HepG2 (cell line): ENCODE measurements around the gene MMP17. TPM values are rescaled to one million over a fixed set of nuclear protein-coding genes. Genes with fewer than 3 reads are reported as not detected.

ENCODE experiments used
- ATAC-seq: fragments of 200-7000 bp; cut with Tn5 transposase; 3 replicates; pipeline ENCODE4 v1.9.1; 2020; ENCODE audit warnings: mild to moderate bottlenecking, moderate library complexity
- BruUV-seq: library from RNA; stranded (reverse); fragments of 400-500 nt; replicated peaks from 2 replicates; lab custom pipeline; 2021; lab: Mats Ljungman, UMichigan
- CTCF ChIA-PET: fragments of 300-600 bp; formaldehyde crosslinking; extraction: SDS; loops from one replicate; lab custom pipeline; 2021; ENCODE audit warnings: low total read pairs, inconsistent platforms, low intra/inter-chr PET ratio; lab: Yijun Ruan, JAX
- POLR2A ChIA-PET: fragments of 350-600 bp; sonication (Branson Sonifier 250); formaldehyde crosslinking; loops from one replicate; lab custom pipeline; 2020; ENCODE audit warnings: antibody characterized with exemption, inconsistent platforms; lab: Yijun Ruan, JAX
- DNase-seq: peaks from one replicate; pipeline ENCODE4 v3.0.0-alpha.2; 2015; ENCODE audit warnings: low spot score
- FAIRE-seq: peaks from 3 replicates; lab custom pipeline; 2011; peaks lifted over from hg19 to GRCh38; lab: Jason Lieb, UNC
- H2AFZ ChIP-seq: one replicate; pipeline ENCODE4 v1.6.1; 2011; ENCODE audit warnings: low read length, inconsistent platforms
- H3K27ac ChIP-seq: fragments of 300-600 bp; 3 replicates; pipeline ENCODE4 v1.8.0; 2011; ENCODE audit warnings: mixed run types, mild to moderate bottlenecking, mixed read lengths, low read length, inconsistent platforms; ENCODE audit not compliant: insufficient read depth; ENCODE audit errors: extremely low read length
- H3K27me3 ChIP-seq, 2 experiments: fragments of 200-600 bp in 1 of 2; 2 replicates in 1 of 2; 3 replicates in 1 of 2; pipeline versions ENCODE4 v1.6.0 to v1.8.0; 2011; ENCODE audit warnings: low read length in 2 of 2, mild to moderate bottlenecking in 2 of 2, moderate library complexity in 2 of 2, inconsistent platforms in 1 of 2; ENCODE audit not compliant: insufficient read depth in 2 of 2, control insufficient read depth in 1 of 2
- H3K36me3 ChIP-seq, 2 experiments: fragments of 200-600 bp in 1 of 2; replicated peaks in 1 of 2; 2 replicates in 1 of 2; 3 replicates in 1 of 2; pipeline versions ENCODE4 v1.5.1 to v1.8.0; 2011; ENCODE audit warnings: low read length in 2 of 2, inconsistent platforms in 1 of 2; ENCODE audit not compliant: insufficient read depth in 2 of 2, control insufficient read depth in 1 of 2
- H3K4me1 ChIP-seq: 2 replicates; pipeline ENCODE4 v1.5.1; 2012; ENCODE audit warnings: low read length, inconsistent platforms; ENCODE audit not compliant: insufficient read depth
- H3K4me2 ChIP-seq: 2 replicates; pipeline ENCODE4 v1.6.0; 2011; ENCODE audit warnings: low read depth, low read length, inconsistent platforms
- H3K4me3 ChIP-seq, 3 experiments: fragments of 200-600 bp in 1 of 3; sonication (generic), shearing (Covaris generic) in 1 of 3; replicated peaks in 1 of 3; 2 replicates each; pipeline ENCODE4 v1.5.1; 2011 to 2016; ENCODE audit warnings: low read length in 3 of 3, inconsistent platforms in 2 of 3, low read depth in 2 of 3, mild to moderate bottlenecking in 2 of 3, control low read depth in 1 of 3, mixed read lengths in 1 of 3; ENCODE audit not compliant: insufficient read depth in 1 of 3
- H3K79me2 ChIP-seq: one replicate; pipeline ENCODE4 v1.6.1; 2011; ENCODE audit warnings: low read length, inconsistent platforms; ENCODE audit not compliant: insufficient read depth
- H3K9ac ChIP-seq: 2 replicates; pipeline ENCODE4 v1.6.0; 2011; ENCODE audit warnings: mild to moderate bottlenecking, low read depth, low read length, inconsistent platforms; ENCODE audit not compliant: insufficient read depth
- H3K9me3 ChIP-seq: 2 replicates; pipeline ENCODE4 v1.5.1; 2012; ENCODE audit warnings: mild to moderate bottlenecking, low read length
- H4K20me1 ChIP-seq: 2 replicates; pipeline ENCODE4 v1.6.0; 2011; ENCODE audit warnings: inconsistent platforms, mild to moderate bottlenecking, low read length, moderate library complexity; ENCODE audit not compliant: insufficient read depth
- ATRX ChIP-seq: sonication (generic); formaldehyde crosslinking; IDR thresholded peaks from 2 replicates; pipeline ENCODE4 v1.4.0; 2020; ENCODE audit warnings: missing genetic modification reagents, borderline replicate concordance
- EP300 ChIP-seq, 3 experiments: sonication (generic) in 1 of 3; formaldehyde crosslinking in 1 of 3; IDR thresholded peaks; 2 replicates each; pipeline versions ENCODE4 v1.5.1 to v1.6.1; 2011 to 2020; ENCODE audit warnings: low read depth in 2 of 3, low read length in 2 of 3, borderline replicate concordance in 1 of 3, improper control_type of control experiment in 1 of 3, mild to moderate bottlenecking in 1 of 3, missing genetic modification reagents in 1 of 3, moderate library complexity in 1 of 3
- GLI4 ChIP-seq: sonication (generic); formaldehyde crosslinking; IDR thresholded peaks from 2 replicates; pipeline ENCODE4 v1.5.1; 2020; ENCODE audit warnings: missing genetic modification reagents, mild to moderate bottlenecking, moderate library complexity, borderline replicate concordance
- RAD21 ChIP-seq: fragments of 450-650 bp; formaldehyde crosslinking; IDR thresholded peaks from 2 replicates; pipeline ENCODE4 v1.5.0; 2020; ENCODE audit warnings: mild to moderate bottlenecking
- SALL1 ChIP-seq: sonication (generic); formaldehyde crosslinking; IDR thresholded peaks from 2 replicates; pipeline ENCODE4 v1.8.0; 2022; ENCODE audit warnings: mild to moderate bottlenecking, missing genetic modification reagents
- TCF12 ChIP-seq, 2 experiments: fragments of 450-650 bp in 1 of 2; sonication (generic) in 1 of 2; formaldehyde crosslinking in 1 of 2; IDR thresholded peaks; 2 replicates each; pipeline versions ENCODE4 v1.6.1 to v1.8.0; 2017 to 2022; ENCODE audit warnings: antibody characterized with exemption in 1 of 2, mild to moderate bottlenecking in 1 of 2, missing genetic modification reagents in 1 of 2, moderate library complexity in 1 of 2
- ZNF484 ChIP-seq: sonication (generic); formaldehyde crosslinking; IDR thresholded peaks from 2 replicates; pipeline ENCODE4 v1.5.1; 2020; ENCODE audit warnings: mild to moderate bottlenecking, low read depth, missing genetic modification reagents, borderline replicate concordance
- ZNF496 ChIP-seq: sonication (generic); formaldehyde crosslinking; IDR thresholded peaks from 2 replicates; pipeline ENCODE4 v1.8.1; 2023; ENCODE audit warnings: mild to moderate bottlenecking, moderate library complexity, missing genetic modification reagents; ENCODE audit not compliant: insufficient replicate concordance
- WGBS: methylation state at CpG from one replicate; pipeline ENCODE4 v1.1.6; 2017; ENCODE audit warnings: low lambda C conversion rate; 5-methylcytosine and 5-hydroxymethylcytosine counted together
- in situ Hi-C: cut with HindIII; loops from 2 replicates; pipeline ENCODE4 v1.10.0; 2017; ENCODE audit warnings: low pct_unique_long_range_greater_than_20kb; ENCODE audit not compliant: extremely low pct_ligation_motif_present
- intact Hi-C: fragments of 100-400 bp; cut with micrococcal nuclease; formaldehyde crosslinking; loops from one replicate; pipeline ENCODE4 v1.10.0; 2022; ENCODE audit not compliant: unreplicated experiment
- polyA plus RNA-seq, 8 experiments: library from polyadenylated mRNA; depleted of rRNA in 3 of 8; stranded (reverse) in 7 of 8; unstranded in 1 of 8; fragments of >200 nt; fragmentation: Illumina TruSeq in 4 of 8; extraction: Trizol in 4 of 8; gene quantifications; 2 replicates each; pipeline versions ENCODE4 v1.2.1 to v1.2.3, GENCODE V29; 2011 to 2016; ENCODE audit warnings: low read depth in 4 of 8, missing spikeins in 1 of 8, mixed read lengths in 1 of 8; ENCODE audit not compliant: insufficient read depth in 1 of 8
- total RNA-seq, 5 experiments: library from RNA; depleted of rRNA; stranded (reverse); fragments of >200 nt; fragmentation: Illumina TruSeq; extraction: Trizol; gene quantifications; 2 replicates each; pipeline ENCODE4 v1.2.3, GENCODE V29; 2016; ENCODE audit warnings: low read depth in 1 of 5
- TF ChIP-seq, protein P1 (sequence below): sonication (generic); formaldehyde crosslinking; IDR thresholded peaks from 2 replicates; pipeline ENCODE4 v1.5.1; 2020; ENCODE audit warnings: mild to moderate bottlenecking, missing genetic modification reagents
- TF ChIP-seq, protein P2 (sequence below): IDR thresholded peaks from 2 replicates; pipeline ENCODE4 v1.6.1; 2016; ENCODE audit warnings: mild to moderate bottlenecking
- TF ChIP-seq, protein P3 (sequence below): IDR thresholded peaks from 2 replicates; pipeline ENCODE4 v1.6.1; 2016; ENCODE audit warnings: mild to moderate bottlenecking, missing biosample characterization, missing genetic modification reagents
- TF ChIP-seq, protein P4 (sequence below): sonication (generic); formaldehyde crosslinking; IDR thresholded peaks from 2 replicates; pipeline ENCODE4 v1.4.0; 2020; ENCODE audit warnings: missing genetic modification reagents, borderline replicate concordance

MMP17 gene
- total and polyA plus RNA-seq, 2 of the 13 experiments (the other 11 are each of a cell fraction or from before 2014, with no cell fraction given) = 0.55 to 0.80 TPM

DNA sequence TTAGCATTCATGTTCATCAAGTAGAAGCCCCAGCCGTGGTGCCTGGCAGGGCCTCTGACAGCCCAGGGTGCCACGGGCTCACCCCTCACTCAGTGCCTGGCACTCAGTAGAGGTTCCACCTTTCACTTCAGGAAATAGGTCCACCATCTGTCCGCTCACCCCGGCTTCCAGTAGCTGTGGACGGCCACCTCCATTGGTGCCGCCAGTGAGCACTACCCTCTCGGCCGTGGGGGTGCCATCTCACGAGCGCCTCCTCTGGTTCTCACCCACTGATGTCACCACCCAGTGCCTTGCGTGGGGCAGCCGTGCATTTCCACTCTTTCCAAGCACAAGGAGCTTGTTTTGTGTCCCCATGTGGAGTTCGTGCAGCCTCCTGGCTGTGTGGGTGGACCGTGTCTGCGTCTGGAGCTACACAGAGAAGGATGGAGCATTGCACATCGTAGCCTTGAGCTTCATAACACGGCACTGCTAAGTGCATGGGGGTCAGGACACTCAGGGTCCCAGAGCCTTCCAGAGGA lies 41.0 kb upstream of the MMP17 start (continued):
- TF ChIP-seq, protein P1, sequence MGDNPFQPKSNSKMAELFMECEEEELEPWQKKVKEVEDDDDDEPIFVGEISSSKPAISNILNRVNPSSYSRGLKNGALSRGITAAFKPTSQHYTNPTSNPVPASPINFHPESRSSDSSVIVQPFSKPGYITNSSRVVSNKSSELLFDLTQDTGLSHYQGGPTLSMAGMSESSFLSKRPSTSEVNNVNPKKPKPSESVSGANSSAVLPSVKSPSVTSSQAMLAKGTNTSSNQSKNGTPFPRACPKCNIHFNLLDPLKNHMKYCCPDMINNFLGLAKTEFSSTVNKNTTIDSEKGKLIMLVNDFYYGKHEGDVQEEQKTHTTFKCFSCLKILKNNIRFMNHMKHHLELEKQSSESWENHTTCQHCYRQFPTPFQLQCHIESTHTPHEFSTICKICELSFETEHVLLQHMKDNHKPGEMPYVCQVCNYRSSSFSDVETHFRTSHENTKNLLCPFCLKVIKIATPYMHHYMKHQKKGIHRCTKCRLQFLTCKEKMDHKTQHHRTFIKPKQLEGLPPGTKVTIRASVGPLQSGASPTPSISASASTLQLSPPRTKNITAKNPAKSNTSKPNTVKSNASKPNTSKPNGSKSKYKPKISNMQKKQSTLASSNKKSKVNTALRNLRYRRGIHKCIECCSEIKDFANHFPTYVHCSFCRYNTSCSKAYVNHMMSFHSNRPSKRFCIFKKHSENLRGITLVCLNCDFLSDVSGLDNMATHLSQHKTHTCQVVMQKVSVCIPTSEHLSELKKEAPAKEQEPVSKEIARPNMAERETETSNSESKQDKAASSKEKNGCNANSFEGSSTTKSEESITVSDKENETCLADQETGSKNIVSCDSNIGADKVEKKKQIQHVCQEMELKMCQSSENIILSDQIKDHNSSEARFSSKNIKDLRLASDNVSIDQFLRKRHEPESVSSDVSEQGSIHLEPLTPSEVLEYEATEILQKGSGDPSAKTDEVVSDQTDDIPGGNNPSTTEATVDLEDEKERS (CRISPR knock-in tag) = no peak
- TF ChIP-seq GLI4 (CRISPR knock-in tag) (no peak), ATRX (no peak), EP300 (IDR thresholded peaks at IDR 0.05; ENCODE audit: low read depth in 2 of 2, low read length in 2 of 2) (no peak), EP300 (CRISPR knock-in tag; IDR thresholded peaks at IDR 0.05; ENCODE audit: borderline replicate concordance) (no peak)
- TF ChIP-seq, protein P2, sequence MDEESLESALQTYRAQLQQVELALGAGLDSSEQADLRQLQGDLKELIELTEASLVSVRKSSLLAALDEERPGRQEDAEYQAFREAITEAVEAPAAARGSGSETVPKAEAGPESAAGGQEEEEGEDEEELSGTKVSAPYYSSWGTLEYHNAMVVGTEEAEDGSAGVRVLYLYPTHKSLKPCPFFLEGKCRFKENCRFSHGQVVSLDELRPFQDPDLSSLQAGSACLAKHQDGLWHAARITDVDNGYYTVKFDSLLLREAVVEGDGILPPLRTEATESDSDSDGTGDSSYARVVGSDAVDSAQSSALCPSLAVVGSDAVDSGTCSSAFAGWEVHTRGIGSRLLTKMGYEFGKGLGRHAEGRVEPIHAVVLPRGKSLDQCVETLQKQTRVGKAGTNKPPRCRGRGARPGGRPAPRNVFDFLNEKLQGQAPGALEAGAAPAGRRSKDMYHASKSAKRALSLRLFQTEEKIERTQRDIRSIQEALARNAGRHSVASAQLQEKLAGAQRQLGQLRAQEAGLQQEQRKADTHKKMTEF (CRISPR knock-in tag) = no peak
- TF ChIP-seq, protein P3, sequence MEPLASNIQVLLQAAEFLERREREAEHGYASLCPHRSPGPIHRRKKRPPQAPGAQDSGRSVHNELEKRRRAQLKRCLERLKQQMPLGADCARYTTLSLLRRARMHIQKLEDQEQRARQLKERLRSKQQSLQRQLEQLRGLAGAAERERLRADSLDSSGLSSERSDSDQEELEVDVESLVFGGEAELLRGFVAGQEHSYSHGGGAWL (CRISPR knock-in tag) = no peak

DNA sequence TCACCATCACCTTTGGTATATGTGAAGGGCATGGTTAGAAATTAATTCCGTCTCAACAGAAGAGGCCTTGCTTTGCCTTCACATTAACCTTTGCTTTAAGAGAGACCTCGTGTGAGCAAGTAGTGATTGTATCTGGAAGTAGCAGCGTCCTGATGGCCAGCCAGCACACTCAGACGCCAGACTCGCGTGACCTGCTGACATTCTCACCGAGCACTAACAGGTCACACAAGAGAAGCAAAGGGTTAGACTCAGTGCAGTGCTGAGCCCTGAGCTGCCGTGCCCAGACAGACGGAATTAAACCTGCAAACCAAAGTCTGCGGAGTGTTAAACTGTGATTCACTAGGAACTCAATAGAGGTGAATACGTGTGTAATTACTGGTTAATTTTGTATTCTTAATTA lies 40.1 kb upstream of the MMP17 start:
- Histone ChIP-seq H3K4me3 (no peak overlapping the region), H3K9ac (no peak overlapping the region), H3K79me2 (no peaks in the 10 kb centered on the region), H3K27me3 (no peaks in the 10 kb centered on the region)
- in situ Hi-C loops = no loop called here
- no peak for ATAC-seq
- no TSS peak for BruUV-seq
- intact Hi-C loops = no loop called here
- TF ChIP-seq RAD21 (no peak), SALL1 (CRISPR knock-in tag) (no peak), ZNF496 (CRISPR knock-in tag) (no peak), EP300 (IDR thresholded peaks at IDR 0.05; ENCODE audit: low read depth in 2 of 2, low read length in 2 of 2) (no peak), EP300 (CRISPR knock-in tag; IDR thresholded peaks at IDR 0.05; ENCODE audit: borderline replicate concordance) (no peak), ZNF484 (CRISPR knock-in tag) (no peak), TCF12 (IDR thresholded peaks at IDR 0.05) (no peak), TCF12 (CRISPR knock-in tag; IDR thresholded peaks at IDR 0.05) (no peak)
- TF ChIP-seq, protein P4, sequence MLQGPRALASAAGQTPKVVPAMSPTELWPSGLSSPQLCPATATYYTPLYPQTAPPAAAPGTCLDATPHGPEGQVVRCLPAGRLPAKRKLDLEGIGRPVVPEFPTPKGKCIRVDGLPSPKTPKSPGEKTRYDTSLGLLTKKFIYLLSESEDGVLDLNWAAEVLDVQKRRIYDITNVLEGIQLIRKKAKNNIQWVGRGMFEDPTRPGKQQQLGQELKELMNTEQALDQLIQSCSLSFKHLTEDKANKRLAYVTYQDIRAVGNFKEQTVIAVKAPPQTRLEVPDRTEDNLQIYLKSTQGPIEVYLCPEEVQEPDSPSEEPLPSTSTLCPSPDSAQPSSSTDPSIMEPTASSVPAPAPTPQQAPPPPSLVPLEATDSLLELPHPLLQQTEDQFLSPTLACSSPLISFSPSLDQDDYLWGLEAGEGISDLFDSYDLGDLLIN (CRISPR knock-in tag) = no peak
- TF ChIP-seq, all 625 proteins: peak for 0
- H2AFZ ChIP-seq = no peak overlapping the region
- H3K36me3 ChIP-seq = peaks cover 8 to 52% of the 10 kb centered on the region in 2 experiments; a peak in 4 of 5 replicates
- 98% methylated on average over 8 of the region's 11 CpGs for WGBS
- no peak overlapping the region for H3K4me2 ChIP-seq
- no peak for FAIRE-seq
- H3K4me1 ChIP-seq = no peaks in the 10 kb centered on the region
- no peak overlapping the region for H3K27ac ChIP-seq
- CTCF ChIA-PET = no interaction called here
- POLR2A ChIA-PET = no interaction called here
- H4K20me1 ChIP-seq = no peaks in the 10 kb centered on the region
- no peak for DNase-seq
- H3K9me3 ChIP-seq = no peaks in the 10 kb centered on the region
